Panc1 (cell line): ENCODE data around the gene VASP. TPM values are rescaled to one million over a fixed set of nuclear protein-coding genes. Genes with fewer than 3 reads are reported as not detected.

Experiments
- ATAC-seq: fragments of 200-7000 bp; cut with Tn5 transposase; 2 replicates; pipeline ENCODE4 v1.9.1; 2020; ENCODE audit warnings: mild to moderate bottlenecking, moderate library complexity
- BruUV-seq: library from RNA; stranded (reverse); fragments of 400-500 nt; replicated peaks from 2 replicates; lab custom pipeline; 2021; lab: Mats Ljungman, UMichigan
- CTCF ChIA-PET: fragments of 300-600 bp; sonication (Branson Sonifier 250); formaldehyde crosslinking; loops from one replicate; lab custom pipeline; 2022; ENCODE audit warnings: antibody characterized with exemption; lab: Charles Lee
- POLR2A ChIA-PET: fragments of 300-600 bp; sonication (Branson Sonifier 250); formaldehyde crosslinking; loops from one replicate; lab custom pipeline; 2022; ENCODE audit warnings: antibody characterized with exemption; lab: Charles Lee
- DNase-seq: peaks from one replicate; pipeline ENCODE4 v3.0.0-alpha.2; 2010; ENCODE audit warnings: low read depth, low spot score
- H3K27ac ChIP-seq: 2 replicates; pipeline ENCODE4 v1.5.1; 2011; ENCODE audit warnings: mild to moderate bottlenecking, low read length, inconsistent platforms
- H3K27me3 ChIP-seq: fragments of 200-500 bp; sonication (Bioruptor generic); 2 replicates; pipeline ENCODE4 v1.6.0; 2014; ENCODE audit warnings: low read length, inconsistent platforms; ENCODE audit not compliant: control insufficient read depth, insufficient read depth
- H3K36me3 ChIP-seq: fragments of 200-500 bp; sonication (Bioruptor generic); 2 replicates; pipeline ENCODE4 v1.5.1; 2014; ENCODE audit warnings: inconsistent platforms, mild to moderate bottlenecking, low read length, moderate library complexity; ENCODE audit not compliant: control insufficient read depth, insufficient read depth
- H3K4me1 ChIP-seq: 2 replicates; pipeline ENCODE4 v1.5.1; 2011; ENCODE audit warnings: inconsistent platforms, mild to moderate bottlenecking, low read length, moderate library complexity; ENCODE audit not compliant: control insufficient read depth, insufficient read depth
- H3K4me3 ChIP-seq, 2 experiments: 2 replicates each; pipeline ENCODE4 v1.5.1; 2011 to 2012; ENCODE audit warnings: low read depth in 2 of 2, low read length in 2 of 2, mild to moderate bottlenecking in 2 of 2, inconsistent platforms in 1 of 2, moderate library complexity in 1 of 2
- H3K9me3 ChIP-seq: fragments of 200-500 bp; sonication (Bioruptor generic); 2 replicates; pipeline ENCODE4 v1.5.1; 2014; ENCODE audit warnings: low read depth, mild to moderate bottlenecking, inconsistent platforms, low read length, moderate library complexity; ENCODE audit not compliant: control insufficient read depth, insufficient read depth
- POLR2AphosphoS5 ChIP-seq: IDR thresholded peaks from 2 replicates; pipeline ENCODE4 v1.6.1; 2012; ENCODE audit warnings: mild to moderate bottlenecking, low read depth, low read length, moderate library complexity
- SIN3A ChIP-seq: IDR thresholded peaks from 2 replicates; pipeline ENCODE4 v1.6.1; 2012; ENCODE audit warnings: low read depth, mild to moderate bottlenecking, low read length, moderate library complexity, borderline replicate concordance; ENCODE audit not compliant: insufficient read depth
- TCF7L2 ChIP-seq: IDR thresholded peaks from 2 replicates; pipeline ENCODE4 v1.6.1; 2011; ENCODE audit warnings: mild to moderate bottlenecking, low read depth, low read length, inconsistent platforms
- in situ Hi-C: cut with HindIII; loops from 2 replicates; pipeline ENCODE4 v1.10.0; 2016; ENCODE audit warnings: low sequenced_read_pairs, low pct_unique_long_range_greater_than_20kb
- intact Hi-C: fragments of 100-400 bp; cut with micrococcal nuclease; formaldehyde crosslinking; loops from one replicate; pipeline ENCODE4 v1.10.0; 2022; ENCODE audit not compliant: unreplicated experiment
- total RNA-seq: library from RNA; stranded (reverse); gene quantifications from one replicate; pipeline ENCODE4 v1.2.1, GENCODE V29; 2021; ENCODE audit not compliant: unreplicated experiment
- TF ChIP-seq, protein P1 (sequence below): fragments of 450-650 bp; IDR thresholded peaks from 2 replicates; pipeline ENCODE4 v1.5.1; 2017; ENCODE audit warnings: mild to moderate bottlenecking
- TF ChIP-seq, protein P2 (sequence below), 2 experiments: IDR thresholded peaks; 2 replicates each; pipeline ENCODE4 v1.6.1; 2011 to 2012; ENCODE audit warnings: low read depth in 2 of 2, control low read depth in 1 of 2, low read length in 1 of 2, mild to moderate bottlenecking in 1 of 2, moderate library complexity in 1 of 2; ENCODE audit not compliant: insufficient read depth in 1 of 2

The VASP gene
- total RNA-seq, 1 experiment from 2014 or later: 101 TPM

DNA sequence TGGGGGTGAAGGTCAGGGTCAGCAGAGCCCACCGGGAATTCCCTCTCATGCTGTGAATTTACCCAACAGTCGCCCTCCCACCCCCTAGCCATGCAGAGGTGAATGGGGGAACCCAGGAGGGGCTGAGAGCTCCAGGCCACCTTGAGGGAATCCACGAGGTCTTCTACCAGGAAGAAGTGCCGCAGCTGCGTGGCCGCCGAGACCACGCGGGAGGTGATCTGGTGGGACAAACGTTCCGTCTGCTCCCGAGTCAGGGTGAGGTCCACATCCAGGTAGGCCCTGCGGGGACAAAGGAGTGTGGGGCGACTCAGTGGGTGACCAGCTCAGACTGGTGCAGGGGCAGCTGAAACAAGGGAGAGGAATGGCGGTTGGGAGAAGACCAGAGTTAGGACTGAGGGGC lies 18.6 kb upstream of the VASP start:
- DNase-seq (no peak), ATAC-seq (no peak)
- Histone ChIP-seq H3K27ac (no peak overlapping the region), H3K4me3 (no peak overlapping the region), H3K27me3 (no peaks in the 10 kb centered on the region), H3K9me3 (no peaks in the 10 kb centered on the region), H3K4me1 (no peaks in the 10 kb centered on the region), H3K36me3 (no peaks in the 10 kb centered on the region)
- POLR2A ChIA-PET: no interaction called here
- BruUV-seq: no TSS peak
- intact Hi-C loops (no loop called here), in situ Hi-C loops (no loop called here)
- TF ChIP-seq SIN3A (no peak), TCF7L2 (no peak), POLR2AphosphoS5 (no peak)
- TF ChIP-seq, protein P1, sequence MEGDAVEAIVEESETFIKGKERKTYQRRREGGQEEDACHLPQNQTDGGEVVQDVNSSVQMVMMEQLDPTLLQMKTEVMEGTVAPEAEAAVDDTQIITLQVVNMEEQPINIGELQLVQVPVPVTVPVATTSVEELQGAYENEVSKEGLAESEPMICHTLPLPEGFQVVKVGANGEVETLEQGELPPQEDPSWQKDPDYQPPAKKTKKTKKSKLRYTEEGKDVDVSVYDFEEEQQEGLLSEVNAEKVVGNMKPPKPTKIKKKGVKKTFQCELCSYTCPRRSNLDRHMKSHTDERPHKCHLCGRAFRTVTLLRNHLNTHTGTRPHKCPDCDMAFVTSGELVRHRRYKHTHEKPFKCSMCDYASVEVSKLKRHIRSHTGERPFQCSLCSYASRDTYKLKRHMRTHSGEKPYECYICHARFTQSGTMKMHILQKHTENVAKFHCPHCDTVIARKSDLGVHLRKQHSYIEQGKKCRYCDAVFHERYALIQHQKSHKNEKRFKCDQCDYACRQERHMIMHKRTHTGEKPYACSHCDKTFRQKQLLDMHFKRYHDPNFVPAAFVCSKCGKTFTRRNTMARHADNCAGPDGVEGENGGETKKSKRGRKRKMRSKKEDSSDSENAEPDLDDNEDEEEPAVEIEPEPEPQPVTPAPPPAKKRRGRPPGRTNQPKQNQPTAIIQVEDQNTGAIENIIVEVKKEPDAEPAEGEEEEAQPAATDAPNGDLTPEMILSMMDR: no peak
- TF ChIP-seq, protein P2, sequence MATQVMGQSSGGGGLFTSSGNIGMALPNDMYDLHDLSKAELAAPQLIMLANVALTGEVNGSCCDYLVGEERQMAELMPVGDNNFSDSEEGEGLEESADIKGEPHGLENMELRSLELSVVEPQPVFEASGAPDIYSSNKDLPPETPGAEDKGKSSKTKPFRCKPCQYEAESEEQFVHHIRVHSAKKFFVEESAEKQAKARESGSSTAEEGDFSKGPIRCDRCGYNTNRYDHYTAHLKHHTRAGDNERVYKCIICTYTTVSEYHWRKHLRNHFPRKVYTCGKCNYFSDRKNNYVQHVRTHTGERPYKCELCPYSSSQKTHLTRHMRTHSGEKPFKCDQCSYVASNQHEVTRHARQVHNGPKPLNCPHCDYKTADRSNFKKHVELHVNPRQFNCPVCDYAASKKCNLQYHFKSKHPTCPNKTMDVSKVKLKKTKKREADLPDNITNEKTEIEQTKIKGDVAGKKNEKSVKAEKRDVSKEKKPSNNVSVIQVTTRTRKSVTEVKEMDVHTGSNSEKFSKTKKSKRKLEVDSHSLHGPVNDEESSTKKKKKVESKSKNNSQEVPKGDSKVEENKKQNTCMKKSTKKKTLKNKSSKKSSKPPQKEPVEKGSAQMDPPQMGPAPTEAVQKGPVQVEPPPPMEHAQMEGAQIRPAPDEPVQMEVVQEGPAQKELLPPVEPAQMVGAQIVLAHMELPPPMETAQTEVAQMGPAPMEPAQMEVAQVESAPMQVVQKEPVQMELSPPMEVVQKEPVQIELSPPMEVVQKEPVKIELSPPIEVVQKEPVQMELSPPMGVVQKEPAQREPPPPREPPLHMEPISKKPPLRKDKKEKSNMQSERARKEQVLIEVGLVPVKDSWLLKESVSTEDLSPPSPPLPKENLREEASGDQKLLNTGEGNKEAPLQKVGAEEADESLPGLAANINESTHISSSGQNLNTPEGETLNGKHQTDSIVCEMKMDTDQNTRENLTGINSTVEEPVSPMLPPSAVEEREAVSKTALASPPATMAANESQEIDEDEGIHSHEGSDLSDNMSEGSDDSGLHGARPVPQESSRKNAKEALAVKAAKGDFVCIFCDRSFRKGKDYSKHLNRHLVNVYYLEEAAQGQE (IDR thresholded peaks at IDR 0.05; ENCODE audit: insufficient read depth in 1 of 2, low read depth in 2 of 2, low read length in 1 of 2): no peak
- CTCF ChIA-PET: no interaction called here

DNA sequence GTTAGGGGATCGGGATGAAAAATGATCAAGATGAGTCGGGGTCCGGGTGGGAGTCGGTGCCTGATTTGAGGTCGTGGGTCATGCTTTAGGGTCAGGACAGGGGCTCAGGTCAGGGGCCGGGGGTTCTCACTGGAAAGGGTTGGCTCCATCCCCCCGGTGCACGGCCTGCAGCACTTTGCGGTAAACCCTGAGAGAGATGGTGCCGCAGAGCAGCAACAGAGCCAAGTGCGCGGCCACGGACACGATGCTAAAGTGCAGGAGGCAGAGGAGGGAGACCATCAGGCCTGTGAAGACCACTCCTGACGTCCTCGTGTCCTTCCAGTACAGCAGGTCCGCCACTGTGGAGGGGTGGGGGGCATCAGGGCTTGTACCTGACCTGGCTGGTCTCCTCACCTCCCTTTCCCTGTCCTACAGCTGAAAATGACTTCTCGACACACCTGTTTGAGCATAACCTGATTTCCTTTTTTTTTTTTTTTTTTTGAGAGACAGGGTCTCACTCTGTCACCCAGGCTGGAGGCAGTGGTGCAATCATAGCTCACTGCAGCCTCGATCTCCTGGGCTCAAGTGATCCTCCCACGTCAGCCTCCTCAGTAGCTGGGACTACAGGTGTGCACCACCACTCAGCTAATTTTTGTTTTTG lies 17.9 kb upstream of the VASP start:
- ChIA-PET POLR2A (interaction anchor here (0.6 kb wide), 2 partner anchors 167 to 392 kb away, joined by 4 to 5 read pairs; no protein-coding TSS in a partner anchor), CTCF (no interaction called here)
- in situ Hi-C loops: no loop called here
- Histone ChIP-seq H3K4me1 (no peaks in the 10 kb centered on the region), H3K4me3 (no peak overlapping the region), H3K9me3 (no peaks in the 10 kb centered on the region), H3K27ac (no peak overlapping the region), H3K36me3 (no peaks in the 10 kb centered on the region), H3K27me3 (no peaks in the 10 kb centered on the region)
- no TSS peak for BruUV-seq
- TF ChIP-seq, protein P1: no peak
- TF ChIP-seq, protein P2 (IDR thresholded peaks at IDR 0.05; ENCODE audit: insufficient read depth in 1 of 2, low read depth in 2 of 2, low read length in 1 of 2): no peak
- TF ChIP-seq TCF7L2: no peak
- TF ChIP-seq POLR2AphosphoS5: no peak
- TF ChIP-seq SIN3A: no peak
- intact Hi-C loops: no loop called here
- ATAC-seq (no peak), DNase-seq (no peak)
